Activated CD4-positive, alpha-beta T cell treated with anti-CD3 and anti-CD28 coated beads, Interleukin-2, amount 50 U/mL, for 48 hours (primary cell): ENCODE measurements around the gene TMEM8B.

Source experiments
- DNase-seq, 2 experiments: peaks; one replicate each; pipeline ENCODE4 v3.0.0-alpha.2; 2020

Gene TMEM8B

GRCh38 chr9:35829084-35829763, at the start of gene TMEM8B:
TSS of gene TMEM8B (plus strand) at chr9:35829228. CDS start at chr9:35829448, 220 bp downstream.
- peak; percentile 97 to 98 for DNase-seq

GRCh38 chr9:35781066-35781465, 48.0 kb upstream of the TMEM8B start:
- DNase-seq, result no peak

DNA sequence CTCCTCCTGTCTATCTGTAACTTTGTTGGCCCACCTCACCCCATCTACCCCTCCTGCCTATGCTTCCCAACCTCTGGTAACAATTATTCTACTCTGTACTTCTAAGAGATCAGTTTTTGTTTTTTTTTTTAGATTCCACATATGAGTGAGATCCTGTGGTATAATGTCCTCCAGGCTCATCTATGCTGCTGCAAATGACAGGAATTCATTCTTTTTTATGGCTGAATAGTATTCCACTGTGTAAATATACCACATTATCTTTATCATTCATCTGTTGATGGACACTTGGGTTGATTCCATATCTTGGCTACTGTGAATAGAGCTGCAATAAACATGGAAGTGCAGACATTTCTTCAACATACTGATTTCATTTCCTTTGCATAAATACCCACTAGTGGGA, 45.6 kb upstream of the TMEM8B start:
- DNase-seq, result no peak

DNA sequence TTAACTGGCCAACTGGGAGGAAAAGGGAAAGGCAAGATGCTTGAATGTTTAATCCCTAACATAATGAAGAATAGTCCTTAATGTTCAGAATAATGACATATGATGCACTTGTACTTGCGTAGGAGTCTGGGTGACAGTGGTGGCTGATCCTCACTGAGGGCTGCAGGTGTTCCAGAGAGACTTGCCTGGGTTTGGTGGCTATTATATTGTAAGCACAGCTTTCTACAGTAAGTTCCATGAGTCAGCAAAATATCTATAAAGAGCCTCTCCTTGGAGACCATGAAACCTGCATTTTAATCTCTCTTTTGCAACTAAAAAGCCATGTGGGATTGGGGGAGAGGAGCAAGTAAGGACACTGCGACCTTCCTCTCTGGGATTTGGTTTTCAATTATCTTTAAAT, 39.5 kb upstream of the TMEM8B start:
- no peak for DNase-seq

- DNase-seq, result no peak
These were observed 39.0 kb upstream of the TMEM8B start for GRCh38 chr9:35790025-35790384.

- DNase-seq, result peak; percentile 49
These were observed 38.4 kb upstream of the TMEM8B start for GRCh38 chr9:35790385-35791296.

DNA sequence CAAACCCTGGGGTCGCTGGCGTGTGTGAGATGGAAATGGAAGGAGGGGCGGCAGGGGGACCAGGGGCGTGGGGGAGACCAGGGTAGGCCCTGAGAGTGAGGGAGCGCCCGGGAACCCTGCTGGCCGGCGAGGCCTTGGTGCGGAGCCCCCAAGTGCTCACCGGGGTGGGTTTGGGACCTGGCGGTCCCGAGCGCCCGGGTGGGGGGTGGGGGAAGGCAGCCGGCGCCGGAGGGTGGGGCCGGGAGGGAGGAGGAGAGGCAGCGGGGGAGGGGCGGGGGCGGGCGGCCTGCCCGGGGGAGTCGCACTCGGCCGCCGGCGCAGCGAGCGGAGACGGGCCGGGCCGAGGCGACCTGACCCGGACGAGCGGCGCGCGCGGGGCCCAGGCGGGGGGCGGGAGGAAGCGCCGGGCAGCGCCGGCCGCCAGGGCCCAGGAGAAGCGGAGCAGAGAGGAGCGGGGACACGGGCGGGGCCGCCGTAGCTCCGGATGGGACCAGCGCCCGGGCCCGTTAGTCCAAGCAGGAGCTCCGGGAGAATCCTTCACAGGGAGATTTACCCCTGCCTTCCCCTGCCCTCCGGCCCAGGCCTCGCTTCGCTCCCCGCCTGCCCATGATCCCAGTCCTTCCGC, 37.6 kb upstream of the TMEM8B start, which contains the start of gene NPR2:
Gene NPR2, plus strand, starts transcription at position 295 of the 625 bp plus-strand sequence. CDS start 818 bp downstream, outside the sequence.
- no peak for DNase-seq

- DNase-seq, result no peak
These were observed 36.8 kb upstream of the TMEM8B start for GRCh38 chr9:35792024-35792813.

GRCh38 chr9:35792826-35793225, 36.2 kb upstream of the TMEM8B start:
- no peak for DNase-seq

DNA sequence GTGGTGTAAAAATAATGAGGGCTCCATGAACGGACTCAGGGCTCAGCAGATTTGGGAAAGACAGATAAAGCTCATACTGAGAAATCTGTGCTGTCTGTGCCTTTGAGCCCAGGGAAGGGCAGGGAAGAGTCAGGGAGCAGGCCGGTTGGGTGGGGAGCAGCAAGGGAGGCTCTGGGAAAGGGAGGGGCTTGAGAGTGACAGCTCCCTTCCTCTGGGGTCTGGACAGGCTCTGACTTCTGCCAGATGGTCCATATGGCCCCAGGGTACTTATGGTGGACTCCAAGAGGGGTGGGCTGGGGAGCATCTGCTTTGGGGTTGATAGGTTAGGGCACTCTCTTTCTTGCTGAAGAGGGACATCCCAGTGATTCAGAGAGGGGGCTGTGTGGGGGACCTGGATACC, 35.6 kb upstream of the TMEM8B start:
- DNase-seq, result no peak

GRCh38 chr9:35795695-35796094, 33.3 kb upstream of the TMEM8B start:
- DNase-seq, result no peak

DNA sequence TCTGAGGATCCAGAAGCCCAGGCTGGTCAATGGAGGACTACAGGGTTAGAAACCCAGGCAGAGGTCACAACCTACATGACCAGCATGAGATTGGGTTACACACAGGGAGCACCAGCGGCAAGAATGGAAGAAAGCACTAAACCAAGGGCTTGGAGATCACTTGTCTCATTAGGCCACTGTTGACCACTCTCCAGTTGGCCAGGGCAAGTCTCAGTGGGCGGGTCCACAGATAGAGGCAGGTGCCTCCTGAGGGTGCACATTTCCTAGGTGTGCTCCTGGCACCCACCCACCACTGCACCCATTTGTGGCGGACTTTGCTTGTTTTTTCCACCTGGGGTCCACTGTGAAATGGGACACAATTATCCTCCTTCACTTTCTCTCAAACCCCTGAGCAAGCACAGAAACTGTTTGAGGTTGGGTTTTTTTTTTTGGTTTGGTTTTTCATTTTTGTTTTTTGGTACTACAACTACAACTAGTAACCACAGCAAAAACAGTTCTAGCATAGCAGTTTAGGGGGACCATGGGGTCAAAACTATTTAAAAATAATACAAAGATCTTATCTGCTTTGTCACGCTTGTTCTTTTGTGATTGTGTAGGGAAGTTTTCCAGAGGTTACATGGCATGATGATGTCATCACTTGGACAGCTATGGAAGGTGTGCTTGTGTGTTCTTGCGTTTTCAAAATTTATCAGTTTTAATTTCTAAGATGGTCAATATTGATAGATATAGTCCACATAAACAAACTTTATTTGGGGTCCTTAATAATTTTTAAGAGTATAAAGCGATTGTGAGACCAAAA, 31.5 kb upstream of the TMEM8B start:
- no peak for DNase-seq

GRCh38 chr9:35798658-35799374, 30.2 kb upstream of the TMEM8B start:
- peak; percentile 34 to 56 for DNase-seq

DNA sequence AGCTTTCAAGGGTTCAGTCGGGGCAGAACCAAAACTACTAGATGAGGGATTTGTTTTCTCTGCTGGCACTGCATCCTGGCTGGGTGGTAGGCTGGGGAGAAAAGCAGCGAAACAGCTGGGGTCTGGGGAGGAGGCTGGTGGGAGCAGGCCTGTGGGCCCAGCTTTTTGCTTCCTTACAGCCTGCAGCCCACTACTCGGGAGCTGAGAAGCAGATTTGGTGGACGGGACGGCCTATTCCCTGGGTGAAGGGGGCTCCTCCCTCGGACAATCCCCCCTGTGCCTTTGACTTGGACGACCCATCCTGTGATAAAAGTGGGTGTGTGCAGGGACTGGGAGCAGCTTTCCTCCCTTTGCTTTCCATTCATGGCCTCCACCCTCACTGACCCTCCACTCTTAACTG, 28.5 kb upstream of the TMEM8B start:
- no peak for DNase-seq

GRCh38 chr9:35801328-35802128, 27.5 kb upstream of the TMEM8B start:
- DNase-seq, result no peak

GRCh38 chr9:35806101-35806500, 22.9 kb upstream of the TMEM8B start:
- no peak for DNase-seq

DNA sequence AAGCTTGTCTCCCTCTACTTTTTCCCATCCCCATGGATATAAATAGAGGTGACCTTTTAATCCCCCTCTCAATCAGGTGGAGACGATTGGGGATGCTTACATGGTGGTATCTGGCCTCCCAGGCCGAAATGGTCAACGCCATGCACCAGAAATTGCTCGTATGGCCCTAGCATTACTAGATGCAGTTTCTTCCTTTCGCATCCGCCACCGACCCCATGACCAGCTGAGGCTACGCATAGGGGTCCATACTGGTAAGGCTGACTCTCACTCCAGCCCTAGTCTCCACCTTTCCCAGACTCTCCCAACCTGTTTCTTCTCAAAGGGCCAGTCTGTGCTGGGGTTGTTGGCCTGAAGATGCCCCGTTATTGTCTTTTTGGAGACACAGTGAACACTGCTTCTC, 20.6 kb upstream of the TMEM8B start:
- DNase-seq, result no peak

- no peak for DNase-seq
These were observed 18.9 kb upstream of the TMEM8B start for GRCh38 chr9:35810122-35810521.

DNA sequence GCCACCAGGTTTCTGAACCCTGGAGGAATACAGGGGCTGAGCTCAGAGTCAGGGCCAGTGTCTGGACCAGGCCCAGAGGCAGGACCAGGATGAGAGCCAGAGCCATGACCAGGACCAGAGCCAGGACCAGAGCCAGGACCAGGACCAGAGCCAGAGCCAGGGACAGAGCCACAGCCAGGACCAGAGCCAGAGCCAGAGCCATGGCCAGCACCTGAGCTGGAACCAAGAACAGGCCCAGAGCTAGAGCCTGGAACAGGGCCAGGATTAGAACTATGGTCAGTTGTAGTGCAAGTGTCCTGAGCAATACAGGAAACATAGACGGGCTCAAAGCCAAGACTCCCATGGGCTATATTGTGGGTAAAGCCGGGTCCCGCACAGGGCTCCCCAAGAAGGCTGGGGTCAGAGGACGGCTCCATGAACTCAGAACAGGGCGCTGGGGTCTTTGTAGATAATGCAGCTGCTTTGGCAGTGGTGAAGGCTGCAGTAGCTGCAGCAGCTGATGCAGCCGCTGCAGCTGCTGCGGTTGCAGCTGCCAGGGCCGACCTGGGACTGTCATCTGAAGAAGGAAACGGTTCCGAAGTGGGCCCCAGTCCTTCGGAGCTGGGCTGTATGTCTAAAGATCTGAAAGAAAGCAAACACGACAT, 17.5 kb upstream of the TMEM8B start:
- no peak for DNase-seq
